ENCODE measurements around the gene MEIS2.

MEIS2 gene

GRCh38 chr15:37100109-37100965 is at the start of gene MEIS2:
TSS of gene MEIS2 (minus strand) at chr15:37100549. CDS start at chr15:37099466, 1,083 bp downstream.
- peak; percentile 51 to 64 for DNase-seq

GRCh38 chr15:37149146-37149545 is 48.8 kb upstream of the MEIS2 start:
- DNase-seq = no peak

- no peak for DNase-seq
Measured at GRCh38 chr15:37148714-37149113, 48.4 kb upstream of the MEIS2 start.

- DNase-seq = no peak
Measured at GRCh38 chr15:37143351-37143750, 43.0 kb upstream of the MEIS2 start.

GRCh38 chr15:37142371-37142770 is 42.0 kb upstream of the MEIS2 start:
- DNase-seq = no peak

GRCh38 chr15:37140531-37141058 is 40.2 kb upstream of the MEIS2 start:
- DNase-seq = no peak

- no peak for DNase-seq
Measured at GRCh38 chr15:37138591-37139215, 38.4 kb upstream of the MEIS2 start.

GRCh38 chr15:37137221-37137620 is 36.9 kb upstream of the MEIS2 start:
- no peak for DNase-seq

GRCh38 chr15:37136666-37137065 is 36.3 kb upstream of the MEIS2 start:
- DNase-seq = no peak

- DNase-seq = no peak
Measured at GRCh38 chr15:37135225-37135624, 34.9 kb upstream of the MEIS2 start.

DNA sequence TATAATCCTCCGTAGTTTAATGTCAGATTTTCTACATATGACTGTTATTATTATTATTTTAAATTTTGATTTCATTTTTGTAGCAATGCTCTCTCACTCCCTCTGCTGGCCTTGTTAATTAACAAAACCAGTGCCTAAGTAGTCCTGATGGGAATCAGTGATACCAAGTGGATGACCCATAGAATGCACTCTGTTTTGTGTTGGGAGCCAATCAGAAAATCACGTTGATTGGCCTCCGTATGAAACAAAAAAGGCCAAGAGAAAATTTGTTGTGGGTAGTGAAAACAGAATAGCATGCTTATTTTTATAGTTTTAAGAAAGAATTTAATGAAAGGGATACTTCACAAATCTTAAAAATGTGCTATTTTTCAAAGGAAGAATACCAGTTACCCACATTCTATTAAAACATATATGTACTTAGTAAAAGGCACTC is 34.4 kb upstream of the MEIS2 start:
- DNase-seq = no peak

DNA sequence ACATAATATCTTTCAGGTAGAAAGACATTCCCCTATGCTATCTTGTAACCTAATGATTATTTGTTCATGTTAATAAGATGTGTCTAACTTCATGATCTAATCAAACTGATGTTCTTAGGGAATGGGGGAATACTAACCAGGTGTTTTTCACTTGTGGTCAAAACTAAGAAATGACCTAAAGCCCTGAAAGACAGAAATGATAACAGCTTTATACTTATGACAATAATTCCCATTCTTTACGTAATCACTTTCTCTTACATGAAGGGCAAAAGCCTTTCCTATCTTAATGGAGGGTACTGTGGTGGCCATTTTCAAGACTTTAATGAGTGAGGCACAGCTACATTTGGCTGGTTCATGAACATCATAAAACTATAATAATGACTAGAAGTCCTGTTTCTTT is 33.9 kb upstream of the MEIS2 start:
- no peak for DNase-seq

DNA sequence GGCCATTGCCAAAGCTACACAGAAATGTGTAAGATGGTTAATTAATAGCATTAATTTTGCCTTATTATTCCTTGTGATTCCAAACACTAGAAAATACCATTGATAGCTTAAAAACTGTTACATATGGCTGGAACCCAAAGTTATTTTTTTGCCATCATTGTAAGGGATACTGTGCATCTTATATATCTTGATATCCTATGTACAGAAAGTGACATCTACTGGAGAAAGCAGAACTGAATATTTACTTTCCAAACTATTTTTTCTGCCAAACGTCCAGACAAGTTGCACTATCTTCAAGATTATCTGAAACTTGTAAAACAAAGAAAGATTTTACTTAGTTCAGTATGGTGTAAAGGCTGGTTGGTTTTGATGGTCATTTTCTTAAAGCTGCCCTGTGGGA is 33.3 kb upstream of the MEIS2 start:
- no peak for DNase-seq

DNA sequence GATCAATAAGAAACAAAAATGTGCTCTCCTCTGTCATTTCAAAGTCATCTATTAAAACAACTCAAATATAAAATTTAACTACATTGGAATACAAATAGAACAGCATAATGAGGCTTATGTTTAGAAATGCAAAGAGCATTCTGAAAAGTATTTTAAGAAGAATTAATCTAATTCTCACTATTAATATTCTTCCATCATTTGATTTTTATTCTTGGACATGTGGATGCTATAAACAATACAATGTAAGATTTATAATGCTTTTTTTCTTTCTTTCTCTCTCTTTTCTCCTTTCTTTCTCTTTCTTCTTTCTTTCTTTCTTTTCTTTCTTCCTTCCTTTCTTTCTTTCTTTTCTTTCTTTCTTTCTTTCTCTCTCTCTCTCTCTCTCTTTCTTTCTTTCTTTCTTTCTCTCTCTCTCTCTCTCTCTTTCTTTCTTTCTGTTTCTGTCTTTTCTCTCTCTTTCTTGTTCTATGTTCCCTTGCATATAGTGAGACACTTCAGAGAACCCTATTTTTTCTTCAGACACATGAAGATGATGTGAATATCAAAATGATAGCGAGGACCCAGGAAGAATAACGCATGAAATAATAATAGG is 32.6 kb upstream of the MEIS2 start:
- DNase-seq = no peak

GRCh38 chr15:37131621-37132020 is 31.3 kb upstream of the MEIS2 start:
- DNase-seq = no peak

DNA sequence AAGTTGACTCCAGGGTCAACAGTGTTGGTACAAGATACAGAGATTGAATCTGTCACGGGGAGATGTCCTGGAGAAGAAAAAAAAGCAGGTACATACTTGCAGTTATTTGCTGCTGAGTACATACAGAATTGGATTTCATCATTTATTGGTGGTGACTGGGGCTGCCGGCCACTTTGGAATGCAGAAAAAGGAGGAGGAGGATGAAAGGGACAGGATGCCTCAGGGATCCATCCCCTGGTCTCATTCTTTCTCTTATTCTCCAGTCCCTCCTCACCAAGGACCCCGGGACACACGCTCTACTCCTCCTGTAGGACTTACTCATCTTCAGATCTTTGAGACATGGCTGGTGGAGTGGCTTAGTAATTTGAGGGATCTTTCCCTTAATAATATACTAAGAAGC is 30.0 kb upstream of the MEIS2 start:
- no peak for DNase-seq

DNA sequence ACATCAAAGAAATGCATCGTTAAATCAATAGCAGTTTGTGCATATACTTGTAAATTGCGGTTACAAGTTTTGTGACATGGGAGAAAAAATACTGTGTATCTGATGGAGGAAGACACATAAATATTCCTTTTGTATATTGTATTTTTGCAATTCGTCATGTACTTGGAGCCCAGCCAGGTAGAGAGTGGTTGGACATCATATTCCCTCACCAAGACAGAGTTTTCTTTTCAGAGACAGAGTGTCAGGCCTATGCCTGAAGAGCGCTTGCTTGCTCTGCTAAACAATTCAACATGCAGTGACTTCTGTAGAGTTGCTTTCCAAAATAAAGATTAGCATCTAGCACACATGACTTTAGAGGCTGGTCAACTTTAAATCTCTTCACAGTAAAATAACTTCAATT is 24.8 kb upstream of the MEIS2 start:
- no peak for DNase-seq

DNA sequence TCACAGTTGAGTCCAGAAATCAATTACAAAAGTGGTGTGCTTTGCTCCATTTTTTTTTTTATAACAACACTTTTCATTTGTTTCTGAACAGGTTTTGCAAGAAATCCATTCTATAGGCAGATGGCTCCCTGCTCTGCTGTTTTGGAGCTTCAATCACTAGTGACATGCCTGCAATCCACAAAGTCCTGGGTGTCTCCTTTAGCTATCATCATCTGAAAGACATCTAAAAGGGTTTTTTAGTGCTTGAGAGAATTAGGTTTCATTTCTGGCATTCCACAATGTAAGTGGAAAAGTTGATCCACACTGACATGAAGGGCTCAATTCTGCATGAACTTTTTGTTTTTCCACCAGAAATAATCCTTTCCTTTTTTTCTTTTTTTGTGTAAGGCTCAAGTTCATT is 24.0 kb upstream of the MEIS2 start:
- no peak for DNase-seq

DNA sequence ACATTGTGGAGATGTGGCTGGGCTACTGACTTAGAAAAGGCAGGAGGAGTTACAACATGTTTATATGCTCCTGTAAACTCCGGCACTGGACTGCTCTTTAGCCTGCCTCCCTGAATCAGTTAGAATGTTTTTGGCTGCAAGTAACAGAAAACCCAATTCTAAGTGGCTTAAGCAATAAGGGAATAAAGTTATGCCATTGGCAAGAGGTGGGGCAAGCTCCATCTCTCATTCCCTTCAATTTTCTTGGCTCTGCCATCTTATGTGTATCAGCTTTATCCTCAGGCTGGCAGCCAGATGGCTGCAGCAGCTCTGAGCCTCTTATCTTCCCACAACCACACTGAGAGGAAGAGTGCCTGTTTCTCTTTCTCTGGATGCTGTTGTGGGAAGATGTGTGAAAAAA is 22.4 kb upstream of the MEIS2 start:
- DNase-seq = no peak

GRCh38 chr15:37121492-37121891 is 21.1 kb upstream of the MEIS2 start:
- DNase-seq = no peak

GRCh38 chr15:37117030-37117429 is 16.7 kb upstream of the MEIS2 start:
- DNase-seq = no peak

DNA sequence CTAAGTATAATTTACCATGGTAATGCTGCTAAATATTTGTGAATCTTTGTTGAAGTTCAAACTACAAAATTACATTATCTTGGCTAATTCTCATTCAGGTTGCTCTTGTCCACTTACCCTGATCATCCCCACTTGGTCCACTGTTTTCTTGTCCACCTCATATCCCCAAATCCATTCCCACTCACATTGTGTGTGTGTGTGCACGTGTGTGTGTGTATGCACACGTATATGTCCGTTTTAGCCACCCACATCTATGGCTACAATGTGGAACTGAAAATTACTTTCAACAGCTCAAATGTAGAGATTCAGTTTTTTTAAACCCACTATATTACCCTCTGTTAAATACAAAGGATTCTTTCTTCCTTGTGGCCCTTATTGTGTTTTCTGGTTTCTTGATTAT is 15.2 kb upstream of the MEIS2 start:
- no peak for DNase-seq

DNA sequence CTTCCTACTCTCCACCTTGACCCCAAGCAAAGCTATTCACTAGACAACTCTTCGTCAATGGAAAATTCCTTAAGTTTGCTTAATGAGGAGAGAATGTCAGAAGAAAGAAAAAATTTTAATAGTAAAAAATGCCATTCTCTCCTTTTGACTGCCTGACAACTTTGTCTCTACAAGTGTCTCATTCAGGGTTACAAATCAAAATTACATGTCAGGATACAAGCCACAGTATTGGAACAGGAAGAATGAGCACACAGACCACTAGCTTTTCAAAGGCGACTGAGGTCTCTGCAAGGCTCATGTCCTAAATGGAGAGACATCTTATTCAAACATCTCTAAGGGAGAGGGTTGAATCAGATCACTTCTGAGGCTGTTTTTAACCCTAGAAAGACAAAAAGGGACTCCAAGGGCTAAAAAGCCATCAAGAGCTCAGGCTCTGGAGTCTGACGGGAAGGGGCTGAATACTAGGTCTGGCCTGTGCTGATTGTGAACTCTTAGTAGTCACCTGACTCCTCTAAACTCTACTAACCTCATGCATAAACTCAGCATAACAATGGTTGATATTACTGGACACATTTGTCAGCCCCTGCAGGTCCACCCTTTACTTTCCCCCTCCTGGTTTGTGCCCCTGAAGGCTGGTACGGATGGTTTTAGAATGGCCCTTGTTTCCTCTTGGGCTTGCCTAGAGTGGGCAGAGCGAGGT is 12.8 kb upstream of the MEIS2 start:
- DNase-seq = no peak

All from activated CD4-positive, alpha-beta T cell treated with anti-CD3 and anti-CD28 coated beads, Interleukin-2, amount 50 U/mL, for 48 hours (primary cell).